Measurements from ENCODE around the gene TRABD.
"Not testable (repeated sequence)": the region's sequence is repeated elsewhere in the genome, so short reads cannot be mapped to it uniquely, and the experiment has no call there.

TRABD gene

GRCh38 chr22:50167689-50168489, 17.8 kb upstream of the TRABD start:
- H3K4me3 ChIP-seq (ENCODE audit: low read depth, low read length): no peak overlapping the region
- in situ Hi-C loops (cut with HindIII; ENCODE audit: low sequenced_read_pairs): no loop called here
- no peak for TF ChIP-seq CTCF (IDR thresholded peaks at IDR 0.05; ENCODE audit: low read depth, low read length)
- no peak for DNase-seq (ENCODE audit: low read depth, low spot score)

- DNase-seq (ENCODE audit: low read depth, low spot score); H3K4me3 ChIP-seq (ENCODE audit: low read depth, low read length); in situ Hi-C loops (cut with HindIII; ENCODE audit: low sequenced_read_pairs): not testable (repeated sequence)
These were observed 17.1 kb upstream of the TRABD start for GRCh38 chr22:50168490-50169180.

GRCh38 chr22:50169181-50169759, 16.4 kb upstream of the TRABD start:
- in situ Hi-C loops (cut with HindIII; ENCODE audit: low sequenced_read_pairs): no loop called here
- no peak overlapping the region for H3K4me3 ChIP-seq (ENCODE audit: low read depth, low read length)
- TF ChIP-seq CTCF (IDR thresholded peaks at IDR 0.05; ENCODE audit: low read depth, low read length): no peak
- no peak for DNase-seq (ENCODE audit: low read depth, low spot score)

GRCh38 chr22:50169774-50170341, 15.9 kb upstream of the TRABD start:
- H3K4me3 ChIP-seq (ENCODE audit: low read depth, low read length): peak overlapping the region; percentile 20
- DNase-seq (ENCODE audit: low read depth, low spot score): no peak
- TF ChIP-seq CTCF (IDR thresholded peaks at IDR 0.05; ENCODE audit: low read depth, low read length): no peak
- in situ Hi-C loops (cut with HindIII; ENCODE audit: low sequenced_read_pairs): no loop called here

GRCh38 chr22:50170453-50171318, 15.0 kb upstream of the TRABD start, which contains the start of gene PANX2:
Gene PANX2 (plus strand): TSS chr22:50170731. CDS start chr22:50170731, 0 bp downstream.
- peak within 1 kb of the TSS; percentile 20 for H3K4me3 ChIP-seq (ENCODE audit: low read depth, low read length)
- TF ChIP-seq CTCF (IDR thresholded peaks at IDR 0.05; ENCODE audit: low read depth, low read length): no peak
- no peak for DNase-seq (ENCODE audit: low read depth, low spot score)
- in situ Hi-C loops (cut with HindIII; ENCODE audit: low sequenced_read_pairs): no loop called here

GRCh38 chr22:50171319-50171964, 14.3 kb upstream of the TRABD start:
- no peak for DNase-seq (ENCODE audit: low read depth, low spot score)
- TF ChIP-seq CTCF (IDR thresholded peaks at IDR 0.05; ENCODE audit: low read depth, low read length): no peak
- in situ Hi-C loops (cut with HindIII; ENCODE audit: low sequenced_read_pairs): no loop called here
- H3K4me3 ChIP-seq (ENCODE audit: low read depth, low read length): no peak overlapping the region

All from astrocyte of the spinal cord (primary cell).